Hematopoietic multipotent progenitor cell treated with erythropoietin and hydrocortisone succinate and interleukin-3 and kit ligand, for 6 days (in vitro differentiated cells): Measurements from ENCODE around the gene AXIN2.

Experiments used
- DNase-seq: peaks from one replicate; pipeline ENCODE4 v3.0.0-alpha.2; 2015

Gene AXIN2

GRCh38 chr17:65553009-65553645, 8.3 kb downstream of the AXIN2 start:
- no peak for DNase-seq

DNA sequence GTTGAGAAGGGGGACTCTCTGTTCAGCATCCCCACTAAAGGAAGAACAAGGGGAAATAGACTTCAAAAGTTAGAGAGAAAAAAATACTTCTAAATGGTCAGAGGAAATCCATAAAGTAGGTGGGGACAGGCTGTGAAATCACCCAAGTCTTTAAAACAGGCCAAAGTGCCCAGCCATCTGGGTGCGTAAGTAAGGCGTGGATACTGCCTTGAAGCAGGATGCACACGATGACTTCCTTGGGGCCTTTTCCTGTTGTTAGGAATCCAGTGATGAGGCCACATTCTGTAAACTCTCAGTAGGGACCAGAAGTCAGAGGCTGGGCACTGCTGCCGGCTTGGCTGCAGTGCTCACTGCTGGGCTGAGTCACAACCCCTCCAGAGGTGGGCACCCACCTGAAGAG, 9.2 kb downstream of the AXIN2 start:
- DNase-seq: no peak

DNA sequence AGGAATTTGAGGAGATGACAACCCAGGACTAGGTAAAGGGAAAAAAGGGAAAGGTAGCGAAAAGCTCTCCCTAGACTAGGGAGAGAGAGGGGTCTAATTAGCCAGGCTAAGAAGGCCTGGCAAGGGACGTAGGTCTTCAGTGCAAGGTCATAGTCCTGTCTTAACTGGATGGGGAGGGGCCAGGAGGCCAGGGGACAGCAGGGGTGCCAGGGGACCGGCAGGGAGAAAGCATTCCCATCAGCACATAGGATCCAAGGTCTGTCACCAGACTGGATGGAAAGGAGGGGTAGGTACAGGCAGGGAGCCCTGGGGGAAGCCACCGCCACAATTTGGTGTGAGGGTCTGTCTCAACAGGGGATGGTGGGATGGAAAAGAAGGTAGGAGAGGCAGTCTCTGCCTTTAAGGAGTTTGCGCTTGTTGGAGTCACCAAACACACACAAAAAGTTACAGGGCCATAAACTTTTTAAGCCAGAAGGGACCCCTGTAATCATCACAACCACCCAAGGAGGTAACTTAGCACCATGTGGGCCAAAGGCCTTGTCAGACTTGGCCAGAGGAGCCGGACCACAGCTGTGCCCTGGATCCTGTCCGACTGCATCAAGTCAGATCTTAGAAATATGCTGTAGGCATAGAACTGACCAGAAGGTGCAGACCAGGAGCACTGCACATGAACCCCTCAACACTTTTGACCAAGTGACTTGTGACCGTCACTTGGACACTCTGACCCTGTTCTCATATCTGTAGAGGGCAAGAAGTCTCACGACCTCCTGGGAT, 10.0 kb downstream of the AXIN2 start:
- no peak for DNase-seq

- no peak for DNase-seq
These were observed 10.7 kb downstream of the AXIN2 start for GRCh38 chr17:65550758-65551157.

- DNase-seq: no peak
These were observed 11.3 kb downstream of the AXIN2 start for GRCh38 chr17:65550075-65550662.

- DNase-seq: no peak
These were observed 13.0 kb downstream of the AXIN2 start for GRCh38 chr17:65548269-65548969.

GRCh38 chr17:65547253-65547670, 14.2 kb downstream of the AXIN2 start:
- no peak for DNase-seq

DNA sequence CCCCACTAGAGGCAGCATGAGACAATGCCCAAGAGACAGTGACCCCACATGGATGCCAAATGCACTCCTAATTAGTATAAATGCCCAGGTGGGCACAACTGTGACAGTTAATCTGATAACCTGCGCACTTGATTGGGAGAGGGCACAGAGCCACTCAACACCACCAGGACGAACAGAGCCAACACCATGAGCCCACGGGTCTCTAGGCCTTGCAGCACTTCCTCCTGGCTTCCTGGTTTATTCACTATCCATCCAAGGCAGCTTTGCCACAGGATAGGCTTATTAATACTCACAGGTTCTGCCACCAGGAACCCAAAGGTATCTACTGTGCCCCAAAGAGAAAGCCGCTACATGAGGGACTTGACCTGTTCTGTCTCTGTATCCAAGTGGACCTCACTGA, 14.9 kb downstream of the AXIN2 start:
- no peak for DNase-seq

GRCh38 chr17:65545705-65546523, 15.5 kb downstream of the AXIN2 start:
- no peak for DNase-seq

DNA sequence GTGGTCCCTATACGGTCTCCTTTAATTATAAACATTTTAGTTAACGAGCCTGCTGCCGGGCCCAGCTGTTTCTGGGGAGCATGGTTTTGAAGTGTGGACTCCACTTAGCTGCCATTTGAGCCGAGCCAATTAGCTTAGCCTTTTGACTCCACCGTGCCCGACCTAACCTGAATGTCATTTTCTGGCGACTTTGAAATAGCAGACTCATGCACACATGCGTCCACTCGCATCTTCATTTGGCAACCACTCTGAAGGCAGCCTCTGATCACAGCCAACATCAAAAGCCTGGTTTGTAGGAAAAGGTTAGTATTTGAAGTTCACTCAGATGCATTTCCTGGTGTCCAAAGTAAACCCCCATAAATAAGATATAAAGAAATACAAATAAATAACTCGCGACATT, 16.8 kb downstream of the AXIN2 start:
- no peak for DNase-seq

GRCh38 chr17:65542610-65543009, 18.8 kb downstream of the AXIN2 start:
- DNase-seq: no peak

DNA sequence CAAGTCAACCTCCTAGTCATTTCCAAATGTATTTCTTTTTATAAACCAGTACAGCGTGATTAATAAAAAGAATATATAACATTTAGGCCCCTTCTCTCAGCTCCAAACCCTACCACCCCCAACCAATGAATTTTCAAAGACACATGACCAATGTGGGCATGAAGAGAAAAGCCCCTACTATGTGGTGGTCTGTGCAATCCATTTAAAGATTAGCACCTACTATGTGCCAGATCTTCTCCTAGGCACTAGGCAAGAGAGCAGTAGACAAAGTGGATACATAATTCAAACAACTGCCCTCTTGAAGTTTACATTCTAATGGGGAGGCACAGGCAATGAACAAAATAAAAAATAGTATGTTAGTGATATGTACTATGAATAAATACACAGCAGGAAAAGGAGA, 19.4 kb downstream of the AXIN2 start:
- DNase-seq: no peak

DNA sequence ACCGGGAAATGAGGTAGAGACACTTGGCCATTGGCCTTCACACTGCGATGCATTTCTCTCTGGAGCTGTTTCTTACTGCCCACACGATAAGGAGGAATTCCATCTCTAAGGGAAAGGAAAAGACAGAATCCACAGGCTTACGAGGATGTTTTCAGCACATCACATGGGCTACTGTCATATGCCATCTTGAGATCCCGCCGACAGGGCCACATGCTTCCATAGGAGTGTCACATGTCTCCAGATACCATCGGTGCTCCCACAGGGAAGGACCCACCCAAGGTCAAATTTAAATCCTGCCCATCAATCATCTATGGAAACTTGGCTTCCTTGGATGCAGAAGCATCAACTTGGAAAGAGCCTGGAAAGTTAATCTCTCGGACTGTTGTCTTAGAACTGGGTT, 20.0 kb downstream of the AXIN2 start:
- no peak for DNase-seq

DNA sequence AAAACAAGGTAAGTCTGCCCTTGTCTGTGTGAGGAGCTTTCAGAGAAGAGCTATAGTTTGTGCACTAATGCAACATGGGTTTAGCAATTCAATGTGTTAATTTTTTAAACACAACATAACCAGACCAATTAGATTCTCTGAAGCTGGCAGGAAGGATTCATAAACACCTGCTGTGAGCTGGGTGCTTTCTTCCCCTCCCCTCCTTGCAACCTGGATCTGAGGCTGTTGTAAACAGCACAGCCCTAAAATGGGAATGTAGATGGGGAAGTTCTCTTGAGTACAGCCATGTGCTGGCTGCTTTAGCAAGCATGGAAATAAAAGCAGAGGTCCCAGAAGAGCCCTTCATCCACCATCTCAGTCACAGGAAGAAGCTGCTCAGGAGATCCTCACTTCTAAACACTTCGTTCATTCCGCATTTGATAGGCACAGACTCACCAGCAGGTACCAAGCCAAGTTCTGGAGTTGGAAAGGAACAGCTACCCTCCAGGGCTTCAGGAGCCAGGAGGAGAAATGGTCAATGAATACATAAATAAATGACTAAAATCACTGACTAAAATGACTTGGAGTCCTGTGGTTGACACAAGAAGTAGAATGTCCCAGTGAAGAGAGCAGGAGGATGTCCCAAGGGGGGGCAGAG, 21.7 kb downstream of the AXIN2 start:
- no peak for DNase-seq

GRCh38 chr17:65538675-65539529, 22.5 kb downstream of the AXIN2 start:
- no peak for DNase-seq

- no peak for DNase-seq
These were observed 23.4 kb downstream of the AXIN2 start for GRCh38 chr17:65537845-65538674.

- no peak for DNase-seq
These were observed 24.1 kb downstream of the AXIN2 start for GRCh38 chr17:65537343-65537844.

- no peak for DNase-seq
These were observed 24.7 kb downstream of the AXIN2 start for GRCh38 chr17:65536573-65537342.
